ENCODE data around the gene L1TD1.
"Not testable (repeated sequence)": the region's sequence is repeated elsewhere in the genome, so short reads cannot be mapped to it uniquely, and the experiment has no call there.

DNA sequence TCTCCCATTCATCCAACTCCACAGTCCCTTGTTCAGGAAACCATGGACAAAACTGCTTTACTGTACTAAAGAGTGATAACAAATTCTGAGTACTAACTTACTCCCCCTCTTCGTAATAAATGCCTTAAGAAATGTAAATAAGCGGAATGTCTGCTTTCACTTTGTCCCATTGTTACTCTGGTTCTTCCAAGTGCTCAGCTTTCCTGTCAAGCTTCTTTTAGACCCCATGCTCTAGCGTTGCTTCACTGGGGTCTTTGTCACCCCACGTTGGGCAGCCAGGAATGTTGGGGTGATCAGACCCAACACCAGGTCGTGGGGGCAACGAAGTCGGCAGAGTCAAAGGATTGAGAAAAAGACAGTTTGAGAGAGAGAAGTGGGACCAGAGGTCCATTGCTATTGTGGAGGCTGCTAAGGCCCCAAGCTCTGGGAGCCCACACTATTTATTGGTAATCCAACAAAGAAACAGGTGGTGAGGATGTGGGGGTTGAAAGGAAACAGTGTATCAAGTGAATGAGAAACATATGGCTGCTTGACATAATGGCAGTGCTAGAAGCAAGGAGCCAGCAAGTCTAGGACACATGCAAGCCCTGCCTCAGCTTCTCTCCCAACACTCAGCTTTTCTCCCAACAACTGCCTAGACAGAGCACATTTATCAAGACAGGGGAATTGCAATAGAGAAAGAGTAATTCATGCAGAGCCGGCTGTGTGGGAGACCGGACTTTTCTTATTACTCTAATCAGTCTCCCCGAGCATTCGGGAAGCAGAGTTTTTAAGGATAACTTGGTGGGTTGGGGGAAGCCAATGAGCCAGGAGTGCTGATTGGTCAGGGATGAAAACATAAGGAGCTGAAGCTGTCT lies 11.3 kb upstream of the L1TD1 start:
- TF ChIP-seq, protein P1, sequence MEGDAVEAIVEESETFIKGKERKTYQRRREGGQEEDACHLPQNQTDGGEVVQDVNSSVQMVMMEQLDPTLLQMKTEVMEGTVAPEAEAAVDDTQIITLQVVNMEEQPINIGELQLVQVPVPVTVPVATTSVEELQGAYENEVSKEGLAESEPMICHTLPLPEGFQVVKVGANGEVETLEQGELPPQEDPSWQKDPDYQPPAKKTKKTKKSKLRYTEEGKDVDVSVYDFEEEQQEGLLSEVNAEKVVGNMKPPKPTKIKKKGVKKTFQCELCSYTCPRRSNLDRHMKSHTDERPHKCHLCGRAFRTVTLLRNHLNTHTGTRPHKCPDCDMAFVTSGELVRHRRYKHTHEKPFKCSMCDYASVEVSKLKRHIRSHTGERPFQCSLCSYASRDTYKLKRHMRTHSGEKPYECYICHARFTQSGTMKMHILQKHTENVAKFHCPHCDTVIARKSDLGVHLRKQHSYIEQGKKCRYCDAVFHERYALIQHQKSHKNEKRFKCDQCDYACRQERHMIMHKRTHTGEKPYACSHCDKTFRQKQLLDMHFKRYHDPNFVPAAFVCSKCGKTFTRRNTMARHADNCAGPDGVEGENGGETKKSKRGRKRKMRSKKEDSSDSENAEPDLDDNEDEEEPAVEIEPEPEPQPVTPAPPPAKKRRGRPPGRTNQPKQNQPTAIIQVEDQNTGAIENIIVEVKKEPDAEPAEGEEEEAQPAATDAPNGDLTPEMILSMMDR (optimal IDR thresholded peaks at IDR 0.05 in 1 of 3, IDR thresholded peaks at IDR 0.05 in 1 of 3, conservative IDR thresholded peaks at IDR 0.05 in 1 of 3; ENCODE audit: extremely low read depth in 1 of 3, insufficient read depth in 2 of 3, low read length in 3 of 3), result not testable (repeated sequence)
- TF ChIP-seq EZH2 (IDR thresholded peaks at IDR 0.05; ENCODE audit: low read length), result not testable (repeated sequence)

Data from keratinocyte (primary cell).